PC-3 (cell line): Measurements from ENCODE around the gene THEMIS. TPM values are rescaled to one million over a fixed set of nuclear protein-coding genes. Genes with fewer than 3 reads are reported as not detected.

Experiments used
- ATAC-seq: fragments of 200-7000 bp; cut with Tn5 transposase; 2 replicates; pipeline ENCODE4 v1.9.1; 2020; ENCODE audit warnings: mild to moderate bottlenecking, moderate library complexity
- BruUV-seq: library from RNA; stranded (reverse); fragments of 400-500 nt; replicated peaks from 2 replicates; lab custom pipeline; 2021; lab: Mats Ljungman, UMichigan
- CTCF ChIA-PET: fragments of 300-600 bp; sonication (Branson Sonifier 250); formaldehyde crosslinking; loops from one replicate; lab custom pipeline; 2022; ENCODE audit warnings: antibody characterized with exemption; lab: Charles Lee
- POLR2A ChIA-PET: fragments of 300-600 bp; sonication (Branson Sonifier 250); formaldehyde crosslinking; loops from one replicate; lab custom pipeline; 2022; ENCODE audit warnings: antibody characterized with exemption; ENCODE audit not compliant: unreplicated experiment; lab: Charles Lee
- DNase-seq: peaks from one replicate; pipeline ENCODE4 v3.0.0-alpha.2; 2015
- H2AFZ ChIP-seq: fragments of 300-600 bp; sonication (generic); 2 replicates; pipeline ENCODE4 v1.6.0; 2016; ENCODE audit warnings: antibody characterized with exemption, low read length
- H3F3A ChIP-seq: fragments of 300-600 bp; sonication (generic); one replicate; pipeline ENCODE4 v1.6.0; 2017; ENCODE audit warnings: antibody characterized with exemption, low read length, control low read depth, mild to moderate bottlenecking; ENCODE audit not compliant: unreplicated experiment
- H3K27ac ChIP-seq: fragments of 300-600 bp; sonication (generic); 2 replicates; pipeline ENCODE4 v1.5.1; 2016; ENCODE audit warnings: mild to moderate bottlenecking, low read length
- H3K27me3 ChIP-seq: fragments of 300-600 bp; sonication (generic); 2 replicates; pipeline ENCODE4 v1.6.1; 2016; ENCODE audit warnings: low read length, mixed read lengths
- H3K36me3 ChIP-seq: fragments of 300-600 bp; sonication (generic); 2 replicates; pipeline ENCODE4 v1.6.1; 2016; ENCODE audit warnings: low read depth, mixed run types, low read length, mixed read lengths
- H3K4me1 ChIP-seq: fragments of 300-600 bp; sonication (generic); 2 replicates; pipeline ENCODE4 v1.5.1; 2016; ENCODE audit warnings: low read length; ENCODE audit not compliant: insufficient read depth
- H3K4me2 ChIP-seq: fragments of 300-600 bp; sonication (generic); 2 replicates; pipeline ENCODE4 v1.6.0; 2016; ENCODE audit warnings: low read length
- H3K4me3 ChIP-seq: fragments of 300-600 bp; sonication (generic); 2 replicates; pipeline ENCODE4 v1.5.1; 2016; ENCODE audit warnings: mild to moderate bottlenecking, low read length, mixed read lengths
- H3K79me2 ChIP-seq: fragments of 300-600 bp; sonication (generic); 2 replicates; pipeline ENCODE4 v1.6.1; 2017; ENCODE audit warnings: low read length, mixed read lengths
- H3K9ac ChIP-seq: fragments of 300-600 bp; sonication (generic); 2 replicates; pipeline ENCODE4 v1.6.0; 2016; ENCODE audit warnings: mild to moderate bottlenecking, low read length
- H3K9me2 ChIP-seq: fragments of 300-600 bp; sonication (generic); replicated peaks from 2 replicates; pipeline ENCODE4 v1.6.1; 2016; ENCODE audit warnings: mixed run types, low read length, mixed read lengths
- H3K9me3 ChIP-seq: fragments of 300-600 bp; sonication (generic); 2 replicates; pipeline ENCODE4 v1.6.1; 2016; ENCODE audit warnings: low read length, mixed read lengths
- H4K20me1 ChIP-seq: fragments of 300-600 bp; sonication (generic); 2 replicates; pipeline ENCODE4 v1.6.1; 2016; ENCODE audit warnings: low read length, mixed read lengths
- CTCF ChIP-seq: fragments of 300-600 bp; sonication (generic); conservative IDR thresholded peaks from 2 replicates; pipeline ENCODE4 v1.5.1; 2017; ENCODE audit warnings: antibody characterized with exemption, low read depth, mild to moderate bottlenecking, low read length
- EZH2 ChIP-seq: fragments of 300-600 bp; sonication (generic); IDR thresholded peaks from one replicate; pipeline ENCODE4 v1.6.1; 2017; ENCODE audit warnings: antibody characterized with exemption, mild to moderate bottlenecking, low read length; ENCODE audit not compliant: unreplicated experiment
- EZH2phosphoT487 ChIP-seq: fragments of 300-600 bp; sonication (generic); IDR thresholded peaks from 2 replicates; pipeline ENCODE4 v1.6.1; 2018; ENCODE audit warnings: mild to moderate bottlenecking, antibody characterized with exemption, low read length, borderline replicate concordance
- intact Hi-C: fragments of 100-400 bp; cut with micrococcal nuclease; formaldehyde crosslinking; loops from 2 replicates; pipeline ENCODE4 v1.9.0; 2023
- total RNA-seq: library from RNA; depleted of rRNA; stranded (reverse); fragments of >200 nt; gene quantifications from 2 replicates; pipeline ENCODE4 v1.2.3, GENCODE V29; 2014

Gene THEMIS
- total RNA-seq, 1 experiment from 2014 or later, result not detected

DNA sequence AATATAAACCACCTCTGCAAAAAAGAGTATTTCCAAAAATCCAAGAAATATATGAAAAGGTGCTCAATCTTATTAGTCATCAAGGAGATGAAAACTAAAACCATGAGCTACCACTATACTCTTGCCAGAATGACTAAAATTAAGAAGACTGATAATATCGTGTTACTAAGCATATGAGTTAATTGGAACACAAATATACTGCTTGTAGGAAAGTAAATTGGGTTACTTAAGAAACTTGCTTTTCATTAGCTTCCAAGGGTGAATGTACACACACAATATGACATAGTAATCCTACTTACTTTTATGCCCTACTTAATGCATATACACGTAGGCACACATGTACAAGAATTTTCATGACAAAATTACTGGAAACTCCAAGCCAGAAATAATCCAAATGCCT lies 3.4 kb downstream of the THEMIS start:
- intact Hi-C loops, result no loop called here
- Histone ChIP-seq H3K27me3 (no peaks in the 10 kb centered on the region), H4K20me1 (no peaks in the 10 kb centered on the region), H3F3A (no peaks in the 10 kb centered on the region), H3K4me3 (no peak overlapping the region), H3K27ac (no peak overlapping the region), H3K9me3 (no peaks in the 10 kb centered on the region), H3K4me2 (no peak overlapping the region), H3K9me2 (no peaks in the 10 kb centered on the region), H3K79me2 (no peaks in the 10 kb centered on the region), H2AFZ (no peak overlapping the region), H3K36me3 (no peaks in the 10 kb centered on the region), H3K9ac (no peak overlapping the region), H3K4me1 (no peaks in the 10 kb centered on the region)
- ChIA-PET CTCF (no interaction called here), POLR2A (no interaction called here)
- no peak for DNase-seq
- BruUV-seq, result no TSS peak
- TF ChIP-seq EZH2 (no peak), EZH2phosphoT487 (no peak)
- ATAC-seq, result no peak

DNA sequence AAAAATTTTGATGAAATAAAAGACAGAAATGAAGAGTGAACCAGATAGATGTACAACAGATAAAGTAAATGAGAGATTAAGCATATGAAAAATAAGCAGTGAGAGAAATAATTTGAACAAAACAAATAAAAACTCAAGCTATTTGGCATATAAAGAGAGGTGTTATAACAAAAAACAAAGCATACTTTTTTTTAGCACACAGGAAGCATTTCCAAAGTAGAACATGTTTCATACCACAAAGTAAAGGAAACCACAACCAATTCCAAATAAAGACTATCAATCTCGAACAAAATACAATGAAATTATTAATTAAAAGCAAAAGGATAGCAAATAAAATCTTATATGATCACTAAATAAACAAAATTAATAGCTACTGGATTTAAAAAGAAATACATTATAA lies 6.8 kb downstream of the THEMIS start:
- no TSS peak for BruUV-seq
- no peaks in the 10 kb centered on the region for H3K9me3 ChIP-seq
- CTCF ChIA-PET, result no interaction called here

DNA sequence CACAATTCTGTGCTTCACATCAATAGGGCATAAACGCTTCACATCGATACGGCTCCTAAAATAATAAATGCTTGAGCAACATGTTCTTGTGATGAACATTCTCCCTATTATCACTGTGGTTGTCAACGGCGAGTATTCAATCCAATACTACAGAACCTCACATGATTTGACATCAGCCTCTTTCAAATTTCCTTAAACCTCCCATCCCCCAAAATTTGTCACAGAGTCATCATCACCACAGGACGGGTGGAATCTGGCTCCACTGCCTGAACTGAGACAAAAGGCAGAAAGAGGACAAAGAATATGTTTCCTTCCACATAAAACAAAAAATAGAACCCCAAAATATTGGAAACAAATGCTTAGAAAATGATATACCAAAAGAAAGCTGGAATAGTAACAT lies 7.3 kb downstream of the THEMIS start:
- Histone ChIP-seq H3K4me2 (no peak overlapping the region), H4K20me1 (no peaks in the 10 kb centered on the region), H3K9me3 (no peaks in the 10 kb centered on the region), H3K4me3 (no peak overlapping the region), H3K27ac (no peak overlapping the region), H3F3A (no peaks in the 10 kb centered on the region), H3K36me3 (no peaks in the 10 kb centered on the region), H3K27me3 (no peaks in the 10 kb centered on the region), H3K9me2 (no peaks in the 10 kb centered on the region), H2AFZ (no peak overlapping the region), H3K4me1 (no peaks in the 10 kb centered on the region), H3K9ac (no peak overlapping the region), H3K79me2 (no peaks in the 10 kb centered on the region)
- no peak for DNase-seq
- no TSS peak for BruUV-seq
- TF ChIP-seq CTCF, result no peak
- TF ChIP-seq EZH2phosphoT487, result no peak
- TF ChIP-seq EZH2, result no peak
- ChIA-PET POLR2A (no interaction called here), CTCF (no interaction called here)
- ATAC-seq, result no peak
- intact Hi-C loops, result no loop called here

More for the DNA sequence above, 6.8 kb downstream of the THEMIS start:
- no peaks in the 10 kb centered on the region for H3K4me1 ChIP-seq
- no peak overlapping the region for H3K9ac ChIP-seq
- no peaks in the 10 kb centered on the region for H3F3A ChIP-seq
- no peak overlapping the region for H3K27ac ChIP-seq
- no peaks in the 10 kb centered on the region for H3K27me3 ChIP-seq
- H3K9me2 ChIP-seq, result no peaks in the 10 kb centered on the region
- H3K79me2 ChIP-seq, result no peaks in the 10 kb centered on the region
- TF ChIP-seq EZH2phosphoT487, result no peak
- no peak for TF ChIP-seq EZH2
- no peak for TF ChIP-seq CTCF
- POLR2A ChIA-PET, result no interaction called here
- H3K4me3 ChIP-seq, result no peak overlapping the region
- no peak overlapping the region for H3K4me2 ChIP-seq
- no peaks in the 10 kb centered on the region for H4K20me1 ChIP-seq
- DNase-seq (no peak), ATAC-seq (no peak)
- no peak overlapping the region for H2AFZ ChIP-seq
- intact Hi-C loops, result no loop called here
- no peaks in the 10 kb centered on the region for H3K36me3 ChIP-seq
